ENCODE data around the gene GPR162.
"Not testable (repeated sequence)": the region's sequence is repeated elsewhere in the genome, so short reads cannot be mapped to it uniquely, and the experiment has no call there.

Gene GPR162

GRCh38 chr12:6860116-6860515 is 38.5 kb downstream of the GPR162 start:
- DNase-seq, result no peak

DNA sequence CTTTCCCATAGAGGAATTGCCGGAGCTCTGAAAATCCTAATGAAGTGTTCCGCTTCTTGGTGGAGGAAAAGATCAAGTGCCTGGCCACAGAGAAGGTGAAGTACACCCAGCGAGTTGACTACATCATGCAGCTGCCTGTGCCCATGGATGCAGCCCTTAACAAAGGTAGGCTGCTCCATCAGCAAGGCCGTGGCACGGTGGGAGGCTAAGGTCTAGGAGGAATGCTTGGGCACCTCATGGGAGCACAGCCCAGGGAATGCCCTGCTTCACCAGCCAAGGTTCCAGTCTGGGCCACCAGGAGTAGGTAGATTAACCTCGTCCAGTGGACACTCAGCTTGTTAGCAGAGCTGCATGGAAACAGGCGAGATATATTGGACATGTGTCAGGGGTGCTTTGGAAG is 39.3 kb downstream of the GPR162 start:
- DNase-seq, result no peak

DNA sequence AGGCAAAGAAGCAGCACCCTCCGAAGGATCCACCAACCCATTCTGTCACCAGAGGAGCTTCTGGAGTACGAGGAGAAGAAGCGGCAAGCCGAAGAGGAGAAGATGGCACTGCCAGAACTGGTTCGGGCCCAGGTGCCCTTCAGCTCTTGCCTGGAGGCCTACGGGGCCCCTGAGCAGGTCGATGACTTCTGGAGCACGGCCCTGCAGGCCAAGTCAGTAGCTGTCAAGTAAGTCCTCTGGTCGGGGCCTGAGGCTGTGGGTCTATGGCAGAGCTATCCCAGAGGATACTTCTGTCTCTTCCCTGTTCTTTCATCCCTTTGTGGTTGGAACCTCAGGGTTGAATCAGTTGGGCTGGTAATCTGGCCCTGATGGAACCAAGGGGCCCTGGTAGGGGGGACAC is 39.8 kb downstream of the GPR162 start:
- no peak for DNase-seq

DNA sequence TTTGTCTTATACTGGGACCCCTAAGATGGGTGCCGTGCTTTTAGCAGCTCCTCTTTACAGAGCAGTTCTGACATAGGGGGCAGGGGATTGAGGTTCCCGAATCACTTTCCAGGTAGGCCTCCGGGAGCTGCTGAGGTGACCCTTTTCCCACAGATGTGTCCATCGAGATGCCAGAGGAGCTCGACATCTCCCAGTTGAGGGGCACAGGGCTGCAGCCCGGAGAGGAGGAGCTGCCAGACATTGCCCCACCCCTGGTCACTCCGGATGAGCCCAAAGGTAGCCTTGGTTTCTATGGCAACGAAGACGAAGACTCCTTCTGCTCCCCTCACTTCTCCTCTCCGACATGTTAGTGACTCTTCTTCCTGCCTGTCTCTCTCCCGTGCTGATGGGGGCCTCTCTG is 41.4 kb downstream of the GPR162 start:
- DNase-seq, result no peak

GRCh38 chr12:6863586-6864321 is 42.1 kb downstream of the GPR162 start:
- DNase-seq, result no peak

DNA sequence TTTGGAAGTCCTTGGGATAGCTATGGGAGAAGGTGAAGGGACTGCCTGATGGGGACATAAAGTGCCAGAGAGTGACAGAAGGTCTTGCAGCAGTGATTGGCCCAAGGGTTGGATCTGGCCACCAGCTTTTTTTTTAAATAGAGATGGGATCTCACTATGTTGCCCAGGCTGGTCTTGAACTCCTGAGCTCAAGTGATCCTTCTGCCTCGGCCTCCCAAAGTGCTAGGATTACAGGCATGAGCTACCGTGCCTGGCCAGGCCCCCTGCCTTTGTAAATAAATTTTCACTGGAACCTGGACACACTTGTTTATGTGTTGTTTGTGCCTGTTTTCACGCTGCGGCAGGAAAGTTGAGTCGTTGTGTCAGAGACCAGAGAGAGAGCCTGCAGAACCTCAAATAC is 43.7 kb downstream of the GPR162 start:
- not testable (repeated sequence) for DNase-seq

- DNase-seq, result no peak
Measured at GRCh38 chr12:6866163-6866919, 44.7 kb downstream of the GPR162 start.

DNA sequence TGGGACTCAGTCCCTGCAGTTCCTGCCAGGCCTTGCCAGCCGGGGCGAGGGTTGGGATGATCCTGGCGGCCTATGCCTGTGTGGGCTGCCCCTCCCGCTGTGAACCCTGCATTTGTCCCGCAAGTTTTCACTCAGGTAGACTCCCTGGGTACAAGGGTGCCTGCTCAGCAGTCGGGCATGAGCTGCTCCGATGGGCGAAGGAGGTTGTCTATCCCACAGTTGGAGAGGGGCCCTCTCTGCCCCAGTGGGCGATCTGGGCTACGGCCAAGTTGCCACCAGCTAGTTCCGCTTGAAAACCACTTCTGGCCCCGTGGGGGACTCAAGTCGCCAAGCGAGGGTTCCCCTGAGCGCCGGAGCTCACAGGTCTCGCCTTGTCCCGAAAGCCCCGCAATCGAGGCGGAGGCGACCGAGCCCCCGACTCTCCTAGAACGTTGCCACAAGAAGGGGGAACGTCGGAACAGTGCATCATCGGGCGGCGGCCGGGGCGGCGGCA is 45.3 kb downstream of the GPR162 start:
- no peak for DNase-seq

- DNase-seq, result peak; percentile 68
Measured at GRCh38 chr12:6867413-6868210, 46.0 kb downstream of the GPR162 start, which contains the start of gene TPI1. TPI1 (plus strand) TSS chr12:6867531; CDS start chr12:6867567, 36 bp downstream.

GRCh38 chr12:6868211-6869048 is 46.8 kb downstream of the GPR162 start:
- no peak for DNase-seq

DNA sequence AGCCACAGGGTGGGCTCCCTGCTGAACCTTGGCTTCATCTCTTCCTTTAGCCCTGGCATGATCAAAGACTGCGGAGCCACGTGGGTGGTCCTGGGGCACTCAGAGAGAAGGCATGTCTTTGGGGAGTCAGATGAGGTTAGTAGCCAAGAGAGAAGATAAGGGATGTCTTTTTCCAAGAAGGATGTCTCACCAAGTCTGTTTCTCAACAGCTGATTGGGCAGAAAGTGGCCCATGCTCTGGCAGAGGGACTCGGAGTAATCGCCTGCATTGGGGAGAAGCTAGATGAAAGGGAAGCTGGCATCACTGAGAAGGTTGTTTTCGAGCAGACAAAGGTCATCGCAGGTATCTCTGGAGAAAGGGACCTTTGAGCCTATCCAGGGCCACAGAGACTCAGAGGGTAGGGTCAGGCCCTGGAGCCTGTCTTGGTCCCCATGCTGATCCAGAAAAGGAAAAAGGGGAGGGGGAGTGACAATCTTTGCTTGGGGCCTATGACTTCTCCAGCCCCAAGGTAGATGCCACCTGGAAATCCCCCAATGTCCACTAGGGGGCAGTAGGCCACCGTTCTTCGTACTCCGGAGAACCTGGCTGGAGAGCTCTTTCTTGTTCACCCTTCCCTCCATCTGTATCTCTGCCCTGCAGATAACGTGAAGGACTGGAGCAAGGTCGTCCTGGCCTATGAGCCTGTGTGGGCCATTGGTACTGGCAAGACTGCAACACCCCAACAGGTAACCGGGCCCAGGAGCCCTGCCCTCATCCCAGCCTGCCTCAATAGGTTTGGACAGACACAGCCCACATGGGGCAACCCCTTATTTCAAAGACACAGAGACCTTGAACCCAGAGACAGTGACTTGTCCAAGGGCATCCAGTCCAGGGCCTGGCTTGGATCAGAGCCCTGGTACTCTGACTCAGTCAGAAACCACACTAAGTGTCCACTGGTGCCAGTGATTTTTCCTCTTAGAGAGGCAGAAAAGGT is 47.7 kb downstream of the GPR162 start:
- peak; percentile 56 for DNase-seq

DNA sequence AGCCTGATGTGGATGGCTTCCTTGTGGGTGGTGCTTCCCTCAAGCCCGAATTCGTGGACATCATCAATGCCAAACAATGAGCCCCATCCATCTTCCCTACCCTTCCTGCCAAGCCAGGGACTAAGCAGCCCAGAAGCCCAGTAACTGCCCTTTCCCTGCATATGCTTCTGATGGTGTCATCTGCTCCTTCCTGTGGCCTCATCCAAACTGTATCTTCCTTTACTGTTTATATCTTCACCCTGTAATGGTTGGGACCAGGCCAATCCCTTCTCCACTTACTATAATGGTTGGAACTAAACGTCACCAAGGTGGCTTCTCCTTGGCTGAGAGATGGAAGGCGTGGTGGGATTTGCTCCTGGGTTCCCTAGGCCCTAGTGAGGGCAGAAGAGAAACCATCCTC is 48.7 kb downstream of the GPR162 start:
- not testable (repeated sequence) for DNase-seq

GRCh38 chr12:6871052-6871957 is 49.7 kb downstream of the GPR162 start:
- no peak for DNase-seq

- peak; percentile 69 for DNase-seq
Measured at GRCh38 chr12:6872073-6873048, 50.7 kb downstream of the GPR162 start.

DNA sequence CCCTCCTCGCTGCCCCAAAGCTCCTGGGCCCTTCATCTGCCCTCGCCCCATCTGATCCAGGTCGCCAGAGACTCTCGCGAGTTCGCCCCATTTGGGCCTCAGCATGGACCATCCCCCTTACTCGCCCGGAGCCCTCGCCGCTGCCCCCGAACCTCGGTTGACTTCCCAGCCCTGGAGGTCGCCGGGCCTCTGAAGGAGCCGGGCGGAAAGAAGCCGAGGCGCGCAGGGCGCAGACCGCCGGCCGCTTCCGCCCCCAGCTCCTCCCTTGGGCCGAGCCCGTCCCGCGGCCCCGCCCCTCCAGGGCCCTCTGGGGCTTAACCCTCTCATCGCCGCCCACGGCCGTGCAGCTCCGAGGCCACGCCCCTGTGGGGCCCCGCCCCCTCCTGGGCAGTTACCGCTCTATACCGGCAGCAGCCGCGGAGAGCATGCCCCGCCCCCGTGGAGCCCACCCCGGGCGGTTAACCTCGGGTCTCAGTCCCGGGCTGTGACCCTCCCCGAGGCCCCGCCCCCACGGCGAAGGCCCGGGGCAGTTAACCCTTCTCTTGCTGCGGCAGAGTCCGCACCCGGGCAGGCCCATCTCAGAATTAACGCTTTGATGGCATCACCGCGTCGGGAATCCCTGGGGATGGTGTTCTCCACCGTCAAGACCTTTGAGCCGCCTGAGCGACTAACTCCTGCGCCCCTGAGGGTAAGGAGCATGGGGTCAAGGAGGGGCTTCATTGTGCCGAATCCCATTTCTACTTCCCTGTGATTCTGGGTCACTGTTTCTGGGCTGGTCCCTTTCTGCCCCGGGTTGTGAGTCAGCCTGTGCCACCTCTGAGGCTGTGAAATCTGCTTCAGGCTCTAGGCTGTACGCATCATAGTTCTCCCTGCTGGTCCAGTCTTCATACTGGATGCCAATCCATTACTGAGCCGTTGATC is 51.7 kb downstream of the GPR162 start, which contains the start of gene SPSB2:
Gene SPSB2 (minus strand): TSS at position 210 of the 921 bp plus-strand sequence. CDS start 402 bp downstream, outside the sequence.
- DNase-seq, result peak; percentile 94

DNA sequence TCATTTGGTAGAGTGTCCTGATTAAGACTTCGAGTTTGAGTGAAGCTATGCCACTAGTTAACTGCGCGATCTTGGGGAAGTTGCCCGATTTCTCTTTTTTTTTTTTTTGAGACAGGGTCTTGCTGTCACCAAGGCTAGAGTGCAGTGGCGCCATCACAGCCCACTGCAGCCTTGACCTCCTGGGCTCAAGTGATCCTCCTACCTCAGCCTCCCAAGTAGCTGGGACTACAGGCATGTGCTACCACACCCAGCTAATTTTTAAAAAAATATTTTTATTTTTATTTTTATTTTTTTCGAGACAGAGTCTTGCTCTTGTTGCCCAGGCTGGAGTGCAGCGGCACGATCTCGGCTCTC is 52.4 kb downstream of the GPR162 start:
- DNase-seq, result not testable (repeated sequence)

Data from NCI-H2029 (cell line).